Loucy (cell line): ENCODE measurements around the gene ABCA9.

ENCODE experiments used
- H2AFZ ChIP-seq: fragments of 200-600 bp; sonication (generic); 2 replicates; pipeline ENCODE4 v1.6.0; 2016; ENCODE audit warnings: antibody characterized with exemption, mild to moderate bottlenecking, low read length, moderate library complexity
- H3F3A ChIP-seq: fragments of 200-600 bp; 2 replicates; pipeline ENCODE4 v1.6.0; 2016; ENCODE audit warnings: antibody characterized with exemption, low read depth, mild to moderate bottlenecking
- H3K27me3 ChIP-seq: fragments of 200-600 bp; sonication (generic); 2 replicates; pipeline ENCODE4 v1.6.1; 2014; ENCODE audit warnings: low read length, mild to moderate bottlenecking; ENCODE audit not compliant: insufficient read depth, poor library complexity, severe bottlenecking
- H3K36me3 ChIP-seq: fragments of 200-600 bp; sonication (generic); 2 replicates; pipeline ENCODE4 v1.6.1; 2016; ENCODE audit warnings: low read length; ENCODE audit not compliant: insufficient read depth
- H3K4me1 ChIP-seq: fragments of 200-600 bp; sonication (generic); 2 replicates; pipeline ENCODE4 v1.5.1; 2014; ENCODE audit warnings: low read length, mild to moderate bottlenecking; ENCODE audit not compliant: insufficient read depth, poor library complexity, severe bottlenecking
- H3K4me2 ChIP-seq: fragments of 200-600 bp; sonication (generic); 2 replicates; pipeline ENCODE4 v1.6.0; 2014; ENCODE audit warnings: antibody characterized with exemption, low read length, low read depth, mild to moderate bottlenecking; ENCODE audit not compliant: poor library complexity, severe bottlenecking
- H3K4me3 ChIP-seq: fragments of 200-600 bp; sonication (generic); 2 replicates; pipeline ENCODE4 v1.5.1; 2014; ENCODE audit warnings: low read length, mild to moderate bottlenecking, mixed read lengths; ENCODE audit not compliant: poor library complexity, severe bottlenecking
- H3K79me2 ChIP-seq: fragments of 200-600 bp; sonication (generic); 2 replicates; pipeline ENCODE4 v1.6.1; 2014; ENCODE audit warnings: low read length; ENCODE audit not compliant: insufficient read depth
- H3K9ac ChIP-seq: fragments of 200-600 bp; sonication (generic); 2 replicates; pipeline ENCODE4 v1.6.0; 2014; ENCODE audit warnings: mild to moderate bottlenecking, low read depth, low read length, moderate library complexity; ENCODE audit not compliant: poor library complexity, severe bottlenecking
- H3K9me2 ChIP-seq: fragments of 200-600 bp; sonication (generic); replicated peaks from 2 replicates; pipeline ENCODE4 v1.6.1; 2016; ENCODE audit warnings: low read depth, low read length, mixed read lengths
- H3K9me3 ChIP-seq: fragments of 200-600 bp; sonication (generic); 2 replicates; pipeline ENCODE4 v1.6.1; 2014; ENCODE audit warnings: mild to moderate bottlenecking, antibody characterized with exemption, low read length, low read depth; ENCODE audit not compliant: insufficient read depth
- H4K20me1 ChIP-seq: fragments of 200-600 bp; sonication (generic); 2 replicates; pipeline ENCODE4 v1.6.0; 2014; ENCODE audit warnings: antibody characterized with exemption, low read length, mild to moderate bottlenecking; ENCODE audit not compliant: insufficient read depth, poor library complexity, severe bottlenecking
- EZH2phosphoT487 ChIP-seq: fragments of 200-600 bp; IDR thresholded peaks from 2 replicates; pipeline ENCODE4 v1.6.1; 2018; ENCODE audit warnings: antibody characterized with exemption, mild to moderate bottlenecking, moderate library complexity, borderline replicate concordance
- TF ChIP-seq, protein P1 (sequence below): fragments of 200-600 bp; sonication (generic); conservative IDR thresholded peaks from 2 replicates; pipeline ENCODE4 v1.5.1; 2014; ENCODE audit warnings: mild to moderate bottlenecking, antibody characterized with exemption, low read length

The ABCA9 gene

DNA sequence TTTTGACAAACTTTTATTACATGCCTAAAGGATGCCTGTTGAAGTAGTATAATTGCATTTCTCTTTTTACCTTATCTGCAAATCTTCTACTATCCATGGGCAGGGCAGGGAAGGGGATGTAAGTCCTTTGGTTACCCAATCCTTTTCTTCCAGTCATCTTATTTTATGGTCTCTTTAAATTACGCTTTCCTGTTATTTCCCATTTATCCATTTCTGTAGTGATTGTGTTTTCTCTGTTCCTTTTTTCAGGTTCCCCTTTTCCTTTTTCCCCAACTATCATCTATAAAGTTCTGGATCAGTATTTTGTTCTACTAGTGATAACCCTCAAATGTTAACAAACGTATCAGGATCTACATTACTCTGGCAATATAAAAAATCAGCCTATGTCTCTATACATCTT, 3.3 kb upstream of the ABCA9 start:
- Histone ChIP-seq H4K20me1 (no peaks in the 10 kb centered on the region), H3K4me1 (no peaks in the 10 kb centered on the region), H3K79me2 (no peaks in the 10 kb centered on the region), H3K4me2 (no peak overlapping the region), H3K36me3 (no peaks in the 10 kb centered on the region), H3K4me3 (no peak overlapping the region), H3K9ac (no peak overlapping the region), H3K9me3 (no peaks in the 10 kb centered on the region), H3F3A (no peaks in the 10 kb centered on the region), H3K27me3 (no peaks in the 10 kb centered on the region), H2AFZ (no peak overlapping the region), H3K9me2 (no peaks in the 10 kb centered on the region)
- no peak for TF ChIP-seq EZH2phosphoT487
- TF ChIP-seq, protein P1, sequence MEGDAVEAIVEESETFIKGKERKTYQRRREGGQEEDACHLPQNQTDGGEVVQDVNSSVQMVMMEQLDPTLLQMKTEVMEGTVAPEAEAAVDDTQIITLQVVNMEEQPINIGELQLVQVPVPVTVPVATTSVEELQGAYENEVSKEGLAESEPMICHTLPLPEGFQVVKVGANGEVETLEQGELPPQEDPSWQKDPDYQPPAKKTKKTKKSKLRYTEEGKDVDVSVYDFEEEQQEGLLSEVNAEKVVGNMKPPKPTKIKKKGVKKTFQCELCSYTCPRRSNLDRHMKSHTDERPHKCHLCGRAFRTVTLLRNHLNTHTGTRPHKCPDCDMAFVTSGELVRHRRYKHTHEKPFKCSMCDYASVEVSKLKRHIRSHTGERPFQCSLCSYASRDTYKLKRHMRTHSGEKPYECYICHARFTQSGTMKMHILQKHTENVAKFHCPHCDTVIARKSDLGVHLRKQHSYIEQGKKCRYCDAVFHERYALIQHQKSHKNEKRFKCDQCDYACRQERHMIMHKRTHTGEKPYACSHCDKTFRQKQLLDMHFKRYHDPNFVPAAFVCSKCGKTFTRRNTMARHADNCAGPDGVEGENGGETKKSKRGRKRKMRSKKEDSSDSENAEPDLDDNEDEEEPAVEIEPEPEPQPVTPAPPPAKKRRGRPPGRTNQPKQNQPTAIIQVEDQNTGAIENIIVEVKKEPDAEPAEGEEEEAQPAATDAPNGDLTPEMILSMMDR, result no peak

DNA sequence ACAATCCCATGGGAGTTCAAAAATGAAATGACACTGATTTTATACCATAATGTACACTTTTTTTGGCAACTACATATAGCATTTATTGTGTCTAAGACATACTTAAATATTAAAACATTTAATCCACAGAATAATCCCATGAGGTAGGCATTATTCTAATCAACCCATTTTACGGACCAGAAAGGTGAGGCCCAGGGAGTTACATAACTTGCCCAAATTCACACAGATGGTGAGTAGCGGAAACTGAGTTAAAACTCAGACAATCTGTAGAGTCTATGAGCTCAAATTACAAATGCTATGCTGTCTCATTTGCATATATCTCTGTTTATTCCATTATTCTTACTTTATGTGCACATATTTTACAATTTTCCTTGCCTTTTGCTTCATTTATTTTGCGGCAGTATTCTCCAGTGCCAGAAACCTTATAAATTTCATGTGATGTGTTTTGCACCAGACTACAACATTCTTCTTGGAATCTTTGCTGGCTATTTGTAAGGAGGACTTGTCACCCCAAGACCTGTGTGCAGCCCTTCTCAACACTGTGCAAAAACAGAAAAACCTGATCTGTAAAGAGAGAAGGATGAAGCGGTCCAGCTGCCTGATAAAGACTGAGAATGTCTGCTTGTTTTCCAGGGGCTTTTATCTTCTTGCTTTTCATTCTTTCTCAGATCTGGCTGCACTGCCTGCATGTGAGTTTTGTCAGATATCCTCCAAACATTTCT, 2.3 kb upstream of the ABCA9 start:
- no peak overlapping the region for H3K4me2 ChIP-seq
- no peak overlapping the region for H3K9ac ChIP-seq

DNA sequence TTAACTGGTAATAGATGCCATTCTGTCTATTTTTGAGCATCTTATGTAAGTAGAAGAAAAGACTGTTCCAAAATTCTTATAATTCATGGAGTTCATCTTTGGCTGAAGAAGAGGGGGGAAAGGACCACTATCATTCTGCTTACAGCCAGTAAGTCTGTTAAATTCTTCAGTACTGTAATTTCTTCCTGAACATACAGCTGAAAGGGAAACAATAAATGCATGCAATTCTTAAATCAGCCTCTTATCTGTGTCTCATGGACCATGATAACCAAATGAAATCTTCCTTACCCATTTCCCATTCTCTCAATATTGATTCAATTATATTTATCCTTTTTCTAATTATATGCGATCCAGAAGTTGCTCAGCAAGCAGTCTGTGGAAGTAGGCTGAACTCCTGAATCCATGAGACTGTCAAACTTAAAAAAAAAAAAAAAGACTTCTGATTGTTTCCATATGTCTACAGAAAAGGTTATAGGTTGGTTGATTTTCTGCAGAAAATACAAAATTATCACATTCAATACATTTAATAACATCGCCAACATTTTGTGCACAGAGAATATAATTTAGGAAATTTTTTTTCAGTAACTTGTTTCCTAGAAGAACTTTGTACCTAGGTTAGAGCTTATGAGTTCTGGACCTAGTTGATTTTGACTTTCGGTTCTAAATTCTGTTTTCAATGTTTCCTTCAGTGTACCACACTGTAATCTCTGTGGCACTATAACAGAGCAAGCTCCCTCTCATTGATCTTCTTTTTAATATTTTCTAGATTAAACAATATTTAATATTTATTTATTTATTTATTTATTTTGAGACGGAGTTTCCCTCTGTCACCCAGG, 1.2 kb upstream of the ABCA9 start:
- H3K4me3 ChIP-seq, result no peak overlapping the region
- TF ChIP-seq, protein P1, result no peak
- no peak for TF ChIP-seq EZH2phosphoT487
- no peak overlapping the region for H2AFZ ChIP-seq
- no peaks in the 10 kb centered on the region for H3K9me3 ChIP-seq
- no peak overlapping the region for H3K4me2 ChIP-seq
- no peaks in the 10 kb centered on the region for H3F3A ChIP-seq
- H3K27me3 ChIP-seq, result no peaks in the 10 kb centered on the region
- no peaks in the 10 kb centered on the region for H4K20me1 ChIP-seq
- H3K9me2 ChIP-seq, result no peaks in the 10 kb centered on the region
- H3K36me3 ChIP-seq, result no peaks in the 10 kb centered on the region
- no peak overlapping the region for H3K9ac ChIP-seq
- no peaks in the 10 kb centered on the region for H3K4me1 ChIP-seq
- H3K79me2 ChIP-seq, result no peaks in the 10 kb centered on the region

More for the DNA sequence above, 2.3 kb upstream of the ABCA9 start:
- Histone ChIP-seq H3K27me3 (no peaks in the 10 kb centered on the region), H3K9me2 (no peaks in the 10 kb centered on the region), H3K9me3 (no peaks in the 10 kb centered on the region), H3F3A (no peaks in the 10 kb centered on the region), H2AFZ (no peak overlapping the region), H3K36me3 (no peaks in the 10 kb centered on the region), H4K20me1 (no peaks in the 10 kb centered on the region), H3K4me1 (no peaks in the 10 kb centered on the region), H3K4me3 (no peak overlapping the region), H3K79me2 (no peaks in the 10 kb centered on the region)
- TF ChIP-seq, protein P1, result no peak
- TF ChIP-seq EZH2phosphoT487, result no peak
